Measurements from ENCODE around the gene BTBD18. TPM values are rescaled to one million over a fixed set of nuclear protein-coding genes. Genes with fewer than 3 reads are reported as not detected.

The BTBD18 gene
- total RNA-seq, 4 donors from 2014 or later: not detected

- DNase-seq (ENCODE audit: extremely low spot score): no peak
- no peak overlapping the region for H3K4me3 ChIP-seq
- 65% methylated on average over 3 of the region's 3 CpGs for WGBS
- peaks cover 89 to 100% (median 100%) of the 10 kb centered on the region in 4 donors for H3K4me1 ChIP-seq
- peak overlapping the region; percentile 75 to 82 (median 78) for H3K27ac ChIP-seq (replicated peaks in 1 of 4)
- no peaks in the 10 kb centered on the region for H3K36me3 ChIP-seq
- intact Hi-C loops (cut with DNase I): no loop called here
- H3K27me3 ChIP-seq: no peaks in the 10 kb centered on the region
- no peaks in the 10 kb centered on the region for H3K9me3 ChIP-seq
- no peak for TF ChIP-seq POLR2A (IDR thresholded peaks at IDR 0.05; ENCODE audit: low read depth)
- no peak for TF ChIP-seq CTCF (IDR thresholded peaks at IDR 0.05)
- no peak for TF ChIP-seq POLR2AphosphoS5 (IDR thresholded peaks at IDR 0.05)
- TF ChIP-seq EP300 (IDR thresholded peaks at IDR 0.05): no peak
Measured at GRCh38 chr11:57781529-57781943, 29.9 kb upstream of the BTBD18 start.

- DNase-seq (ENCODE audit: extremely low spot score): no peak
- Histone ChIP-seq H3K27me3 (no peaks in the 10 kb centered on the region), H3K9me3 (no peaks in the 10 kb centered on the region), H3K27ac (replicated peaks in 1 of 4) (peak overlapping the region; percentile 75 to 82 (median 78)), H3K4me3 (peak overlapping the region in 3 of 4 donors; percentile 5 to 33 (median 22)), H3K4me1 (peaks cover 97 to 100% (median 100%) of the 10 kb centered on the region in 4 donors), H3K36me3 (no peaks in the 10 kb centered on the region)
- WGBS: 16% methylated on average over 1 of the region's 1 CpG
- intact Hi-C loops (cut with DNase I): no loop called here
- TF ChIP-seq POLR2AphosphoS5 (IDR thresholded peaks at IDR 0.05) (peak in 1 of 2 donors; percentile 36), CTCF (IDR thresholded peaks at IDR 0.05) (peak in 1 of 3 experiments; percentile 17), EP300 (IDR thresholded peaks at IDR 0.05) (no peak)
Measured at GRCh38 chr11:57779276-57779675, 27.7 kb upstream of the BTBD18 start.

GRCh38 chr11:57778318-57779037 lies 26.9 kb upstream of the BTBD18 start:
- Histone ChIP-seq H3K36me3 (no peaks in the 10 kb centered on the region), H3K9me3 (no peaks in the 10 kb centered on the region), H3K27ac (replicated peaks in 1 of 4) (peak overlapping the region; percentile 75 to 82 (median 78)), H3K4me3 (peak overlapping the region; percentile 5 to 33 (median 27)), H3K4me1 (peaks cover 98 to 100% (median 100%) of the 10 kb centered on the region in 4 donors), H3K27me3 (no peaks in the 10 kb centered on the region)
- intact Hi-C loops (cut with DNase I): no loop called here
- 0% methylated on average over 6 of the region's 6 CpGs for WGBS
- TF ChIP-seq POLR2A (IDR thresholded peaks at IDR 0.05; ENCODE audit: low read depth) (no peak), POLR2AphosphoS5 (IDR thresholded peaks at IDR 0.05) (peak; percentile 61 to 67)
- DNase-seq (ENCODE audit: extremely low spot score): peak; percentile 96

GRCh38 chr11:57777969-57778317 lies 26.3 kb upstream of the BTBD18 start:
- Histone ChIP-seq H3K4me1 (peaks cover 99 to 100% (median 100%) of the 10 kb centered on the region in 4 donors), H3K27me3 (no peaks in the 10 kb centered on the region), H3K9me3 (no peaks in the 10 kb centered on the region), H3K36me3 (no peaks in the 10 kb centered on the region), H3K4me3 (peak overlapping the region; percentile 5 to 33 (median 27)), H3K27ac (replicated peaks in 1 of 4) (peak overlapping the region; percentile 75 to 82 (median 78))
- no peak for TF ChIP-seq POLR2AphosphoS5 (IDR thresholded peaks at IDR 0.05)
- no peak for TF ChIP-seq CTCF (IDR thresholded peaks at IDR 0.05)
- no peak for TF ChIP-seq EP300 (IDR thresholded peaks at IDR 0.05)
- TF ChIP-seq POLR2A (IDR thresholded peaks at IDR 0.05; ENCODE audit: low read depth): no peak
- 16% methylated on average over 3 of the region's 3 CpGs for whole genome bisulfite sequencing
- DNase-seq (ENCODE audit: extremely low spot score): no peak
- intact Hi-C loops (cut with DNase I): no loop called here

- H3K4me1 ChIP-seq: peaks cover 98 to 100% (median 100%) of the 10 kb centered on the region in 4 donors
- H3K36me3 ChIP-seq: no peaks in the 10 kb centered on the region
- intact Hi-C loops (cut with DNase I): no loop called here
- peak overlapping the region in 1 of 4 donors; percentile 20 for H3K4me3 ChIP-seq
- WGBS: 24% methylated on average over 2 of the region's 2 CpGs
- H3K27me3 ChIP-seq: no peaks in the 10 kb centered on the region
- H3K9me3 ChIP-seq: no peaks in the 10 kb centered on the region
- TF ChIP-seq CTCF (IDR thresholded peaks at IDR 0.05) (no peak), POLR2AphosphoS5 (IDR thresholded peaks at IDR 0.05) (no peak), POLR2A (IDR thresholded peaks at IDR 0.05; ENCODE audit: low read depth) (no peak), EP300 (IDR thresholded peaks at IDR 0.05) (no peak)
- H3K27ac ChIP-seq (replicated peaks in 1 of 4): peak overlapping the region; percentile 75 to 82 (median 78)
- no peak for DNase-seq (ENCODE audit: extremely low spot score)
Measured at GRCh38 chr11:57776577-57777210, 25.1 kb upstream of the BTBD18 start.
